ENCODE results near the gene LIMS1.

- TF ChIP-seq CTCF (IDR thresholded peaks at IDR 0.05) = no peak
- TF ChIP-seq POLR2AphosphoS5 (IDR thresholded peaks at IDR 0.05) = no peak
Observed at GRCh38 chr2:108701806-108702205, 167.5 kb downstream of the LIMS1 start.

Measured in stomach (tissue), 4 donors.